Astrocyte (in vitro differentiated cells and primary cell): ENCODE results near the gene NCEH1. TPM values are rescaled to one million over a fixed set of nuclear protein-coding genes. Genes with fewer than 3 reads are reported as not detected.

Experiments used
- DNase-seq: peaks from one replicate; pipeline ENCODE4 v3.0.0-alpha.2; 2010; ENCODE audit warnings: low read depth
- FAIRE-seq: peaks from 2 replicates; lab custom pipeline; 2011; peaks lifted over from hg19 to GRCh38; lab: Jason Lieb, UNC
- H2AFZ ChIP-seq: 2 replicates; pipeline ENCODE4 v1.6.0; 2012; ENCODE audit warnings: low read depth, low read length, inconsistent platforms
- H3K27ac ChIP-seq: 2 replicates; pipeline ENCODE4 v1.5.1; 2011; ENCODE audit warnings: low read depth, low read length, inconsistent platforms
- H3K27me3 ChIP-seq: 2 replicates; pipeline ENCODE4 v1.6.0; 2011; ENCODE audit warnings: low read length, inconsistent platforms; ENCODE audit not compliant: insufficient read depth
- H3K36me3 ChIP-seq: 2 replicates; pipeline ENCODE4 v1.5.1; 2011; ENCODE audit warnings: low read length, inconsistent platforms; ENCODE audit not compliant: insufficient read depth
- H3K4me1 ChIP-seq: 2 replicates; pipeline ENCODE4 v1.5.1; 2011; ENCODE audit warnings: low read length, inconsistent platforms; ENCODE audit not compliant: insufficient read depth
- H3K4me2 ChIP-seq: 2 replicates; pipeline ENCODE4 v1.6.0; 2012; ENCODE audit warnings: low read length, inconsistent platforms
- H3K4me3 ChIP-seq: 2 replicates; pipeline ENCODE4 v1.5.1; 2011; ENCODE audit warnings: low read depth, mild to moderate bottlenecking, low read length, inconsistent platforms; ENCODE audit not compliant: insufficient read depth
- H3K79me2 ChIP-seq: 2 replicates; pipeline ENCODE4 v1.6.0; 2012; ENCODE audit warnings: mild to moderate bottlenecking, low read length, inconsistent platforms; ENCODE audit not compliant: insufficient read depth
- H3K9ac ChIP-seq: 2 replicates; pipeline ENCODE4 v1.6.0; 2012; ENCODE audit warnings: mild to moderate bottlenecking, low read length, inconsistent platforms
- H3K9me3 ChIP-seq: 2 replicates; pipeline ENCODE4 v1.5.1; 2012; ENCODE audit warnings: low read depth, mild to moderate bottlenecking, low read length, inconsistent platforms; ENCODE audit not compliant: insufficient read depth
- H4K20me1 ChIP-seq: 2 replicates; pipeline ENCODE4 v1.6.0; 2012; ENCODE audit warnings: low read length, inconsistent platforms; ENCODE audit not compliant: insufficient read depth
- H3K27ac Mint-ChIP-seq: one replicate; pipeline ENCODE4 v1.8.0; 2021; ENCODE audit warnings: mild to moderate bottlenecking, mixed read lengths; ENCODE audit not compliant: unreplicated experiment
- H3K27me3 Mint-ChIP-seq: one replicate; pipeline ENCODE4 v1.8.0; 2021; ENCODE audit warnings: low read depth, mixed read lengths; ENCODE audit not compliant: unreplicated experiment
- H3K36me3 Mint-ChIP-seq: one replicate; pipeline ENCODE4 v1.8.0; 2021; ENCODE audit warnings: low read depth, mixed read lengths; ENCODE audit not compliant: unreplicated experiment
- H3K4me1 Mint-ChIP-seq: one replicate; pipeline ENCODE4 v1.8.0; 2021; ENCODE audit warnings: low read depth, mixed read lengths; ENCODE audit not compliant: unreplicated experiment
- H3K4me3 Mint-ChIP-seq: one replicate; pipeline ENCODE4 v1.8.0; 2021; ENCODE audit warnings: mild to moderate bottlenecking, moderate library complexity, mixed read lengths; ENCODE audit not compliant: unreplicated experiment
- H3K9me3 Mint-ChIP-seq: one replicate; pipeline ENCODE4 v1.8.0; 2021; ENCODE audit warnings: mild to moderate bottlenecking, mixed read lengths; ENCODE audit not compliant: unreplicated experiment
- EZH2 ChIP-seq: IDR thresholded peaks from 2 replicates; pipeline ENCODE4 v1.6.1; 2012; ENCODE audit warnings: mild to moderate bottlenecking, low read length, inconsistent platforms; ENCODE audit not compliant: insufficient read depth
- total RNA-seq: library from RNA; stranded (reverse); gene quantifications from 2 replicates; pipeline ENCODE4 v1.2.1, GENCODE V29; 2021
- TF ChIP-seq, protein P1 (sequence below): IDR thresholded peaks from 2 replicates; pipeline ENCODE4 v1.5.1; 2011; ENCODE audit warnings: low read depth, mild to moderate bottlenecking, inconsistent platforms, low read length, moderate library complexity; ENCODE audit not compliant: insufficient read depth

Gene NCEH1
- total RNA-seq, 1 donor from 2014 or later, result 14.1 TPM

DNA sequence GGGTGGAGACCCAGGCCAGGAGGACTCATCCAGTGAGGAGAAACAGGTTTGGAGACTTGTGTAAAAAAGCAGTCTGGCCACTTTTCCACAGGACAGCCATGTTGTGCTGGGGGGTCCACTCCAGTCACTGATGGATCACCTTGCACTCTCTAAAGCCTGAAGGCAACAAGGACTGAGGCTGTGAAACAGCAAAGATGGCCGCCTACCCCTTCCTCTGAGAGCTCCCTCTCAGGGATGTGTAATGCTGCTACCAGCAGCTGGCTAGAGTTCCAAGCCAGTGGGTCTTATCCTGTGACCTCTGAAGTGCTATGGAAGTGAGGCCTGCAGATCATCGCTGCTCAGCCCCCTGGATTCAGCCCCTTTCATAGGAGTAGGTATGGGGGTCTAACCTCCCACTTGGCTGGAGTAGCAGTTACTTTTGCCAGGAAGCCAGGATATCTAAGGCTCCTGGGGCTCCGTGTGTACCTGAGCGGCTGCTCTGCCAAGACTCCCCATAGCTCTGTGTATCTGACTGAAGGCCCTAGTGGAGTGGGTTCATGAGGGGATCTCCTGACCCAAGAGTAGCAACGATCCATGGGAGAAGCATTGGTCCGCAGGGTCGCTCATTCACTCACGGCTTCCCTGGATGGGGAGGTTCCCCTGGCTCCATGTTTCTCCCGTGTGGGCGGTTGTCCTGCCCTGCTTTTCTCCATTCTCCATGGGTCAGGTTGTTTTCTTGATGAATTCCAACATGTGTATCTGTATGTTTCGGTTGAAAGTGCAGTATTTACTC is 117.8 kb downstream of the NCEH1 start:
- no peak overlapping the region for H3K4me3 Mint-ChIP-seq

DNA sequence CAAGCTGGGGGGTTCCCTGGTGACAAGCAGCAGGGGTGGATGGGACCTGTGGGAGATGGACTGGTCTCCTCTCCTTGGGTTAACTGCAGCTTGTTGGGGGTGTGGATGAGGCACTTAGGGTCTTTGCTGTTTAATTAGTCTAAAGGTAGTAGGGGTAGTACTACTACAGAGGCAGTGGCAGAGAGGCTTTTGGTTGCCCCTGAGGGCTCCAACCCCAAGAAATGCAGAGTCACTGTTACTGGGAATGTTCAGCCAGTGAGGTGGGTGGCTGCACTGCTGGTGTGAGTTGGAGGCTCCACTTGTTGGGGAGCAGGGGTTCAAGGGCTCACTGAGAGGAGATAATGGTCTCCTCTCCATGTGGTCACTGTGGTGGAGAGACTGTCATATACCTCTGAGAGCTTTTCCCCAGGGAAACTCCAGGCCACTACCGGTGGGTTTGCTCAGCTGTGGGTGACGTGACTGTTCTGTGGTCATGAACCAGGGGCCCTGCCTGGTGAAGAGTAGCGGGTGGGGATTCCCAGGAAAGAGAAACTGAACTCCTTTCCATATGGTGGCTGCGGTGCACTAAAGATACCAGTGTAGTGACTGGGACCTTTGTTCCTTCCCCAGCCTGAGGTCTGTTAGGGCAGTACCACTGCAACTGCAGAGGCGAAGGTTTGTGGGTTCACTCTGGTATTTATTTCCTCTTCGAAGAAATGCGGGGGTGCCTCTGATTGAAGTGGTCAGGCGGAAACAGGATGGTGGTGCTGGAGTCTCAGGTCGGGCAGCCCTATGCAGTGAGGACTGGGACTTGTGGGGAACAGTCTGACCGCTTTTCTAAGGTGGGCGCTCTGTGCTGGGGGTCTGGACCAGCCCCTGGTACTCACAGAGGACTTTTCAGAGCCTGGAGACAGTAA is 118.7 kb downstream of the NCEH1 start:
- H3K4me1 Mint-ChIP-seq, result peaks cover 22% of the 10 kb centered on the region
- H2AFZ ChIP-seq, result no peak overlapping the region
- no peak overlapping the region for H3K4me3 ChIP-seq
- H3K36me3 ChIP-seq, result no peaks in the 10 kb centered on the region
- H3K4me3 Mint-ChIP-seq, result no peak overlapping the region
- H3K27ac Mint-ChIP-seq, result peak overlapping the region; percentile 81
- no peak overlapping the region for H3K27ac ChIP-seq
- no peak for FAIRE-seq
- no peaks in the 10 kb centered on the region for H3K9me3 ChIP-seq
- H3K4me2 ChIP-seq, result no peak overlapping the region
- DNase-seq, result peak; percentile 49
- no peaks in the 10 kb centered on the region for H3K27me3 ChIP-seq
- H3K9ac ChIP-seq, result no peak overlapping the region
- no peaks in the 10 kb centered on the region for H3K36me3 Mint-ChIP-seq
- no peaks in the 10 kb centered on the region for H3K27me3 Mint-ChIP-seq
- peaks cover 6% of the 10 kb centered on the region for H3K9me3 Mint-ChIP-seq
- H4K20me1 ChIP-seq, result no peaks in the 10 kb centered on the region
- H3K79me2 ChIP-seq, result no peaks in the 10 kb centered on the region
- H3K4me1 ChIP-seq, result peaks cover 5% of the 10 kb centered on the region
- TF ChIP-seq, protein P1, sequence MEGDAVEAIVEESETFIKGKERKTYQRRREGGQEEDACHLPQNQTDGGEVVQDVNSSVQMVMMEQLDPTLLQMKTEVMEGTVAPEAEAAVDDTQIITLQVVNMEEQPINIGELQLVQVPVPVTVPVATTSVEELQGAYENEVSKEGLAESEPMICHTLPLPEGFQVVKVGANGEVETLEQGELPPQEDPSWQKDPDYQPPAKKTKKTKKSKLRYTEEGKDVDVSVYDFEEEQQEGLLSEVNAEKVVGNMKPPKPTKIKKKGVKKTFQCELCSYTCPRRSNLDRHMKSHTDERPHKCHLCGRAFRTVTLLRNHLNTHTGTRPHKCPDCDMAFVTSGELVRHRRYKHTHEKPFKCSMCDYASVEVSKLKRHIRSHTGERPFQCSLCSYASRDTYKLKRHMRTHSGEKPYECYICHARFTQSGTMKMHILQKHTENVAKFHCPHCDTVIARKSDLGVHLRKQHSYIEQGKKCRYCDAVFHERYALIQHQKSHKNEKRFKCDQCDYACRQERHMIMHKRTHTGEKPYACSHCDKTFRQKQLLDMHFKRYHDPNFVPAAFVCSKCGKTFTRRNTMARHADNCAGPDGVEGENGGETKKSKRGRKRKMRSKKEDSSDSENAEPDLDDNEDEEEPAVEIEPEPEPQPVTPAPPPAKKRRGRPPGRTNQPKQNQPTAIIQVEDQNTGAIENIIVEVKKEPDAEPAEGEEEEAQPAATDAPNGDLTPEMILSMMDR, result no peak
- no peak for TF ChIP-seq EZH2

More for the DNA sequence above, 117.8 kb downstream of the NCEH1 start:
- H3K79me2 ChIP-seq, result no peaks in the 10 kb centered on the region
- FAIRE-seq (no peak), DNase-seq (no peak)
- no peak for TF ChIP-seq EZH2
- TF ChIP-seq, protein P1, result no peak
- no peak overlapping the region for H3K9ac ChIP-seq
- H3K36me3 ChIP-seq, result no peaks in the 10 kb centered on the region
- Mint-ChIP-seq H3K9me3 (peaks cover 6% of the 10 kb centered on the region), H3K27me3 (no peaks in the 10 kb centered on the region), H3K4me1 (peaks cover 22% of the 10 kb centered on the region), H3K27ac (peak overlapping the region; percentile 42), H3K36me3 (no peaks in the 10 kb centered on the region)
- no peak overlapping the region for H3K4me2 ChIP-seq
- H3K27ac ChIP-seq, result no peak overlapping the region
- H3K4me1 ChIP-seq, result peaks cover 5% of the 10 kb centered on the region
- H4K20me1 ChIP-seq, result no peaks in the 10 kb centered on the region
- H3K4me3 ChIP-seq, result no peak overlapping the region
- H3K27me3 ChIP-seq, result no peaks in the 10 kb centered on the region
- no peaks in the 10 kb centered on the region for H3K9me3 ChIP-seq
- H2AFZ ChIP-seq, result no peak overlapping the region
